ENCODE data around the gene ARID1B. TPM values are rescaled to one million over a fixed set of nuclear protein-coding genes. Genes with fewer than 3 reads are reported as not detected.

ARID1B gene
- polyA plus RNA-seq, 1 donor = 48.5 TPM

GRCh38 chr6:157213426-157213825, 436.2 kb downstream of the ARID1B start:
- Histone ChIP-seq H3K27me3 (ENCODE audit: control insufficient read depth, insufficient read depth, low read length) (no peaks in the 10 kb centered on the region), H3K4me1 (ENCODE audit: control insufficient read depth, insufficient read depth, low read length) (no peaks in the 10 kb centered on the region), H3K36me3 (ENCODE audit: control insufficient read depth, insufficient read depth, low read length) (peaks cover 3% of the 10 kb centered on the region), H3K27ac (ENCODE audit: low read length) (no peak overlapping the region), H3K9me3 (ENCODE audit: control insufficient read depth, low read depth, low read length) (no peaks in the 10 kb centered on the region), H3K4me3 (ENCODE audit: low read length) (no peak overlapping the region)
- no peak for DNase-seq
- no CpG with 5 or more reads among the region's 9 CpGs for WGBS (ENCODE audit: insufficient coverage, low lambda C conversion rate)

- Histone ChIP-seq H3K36me3 (ENCODE audit: control insufficient read depth, insufficient read depth, low read length) (peaks cover 3% of the 10 kb centered on the region), H3K4me1 (ENCODE audit: control insufficient read depth, insufficient read depth, low read length) (peaks cover under 1% of the 10 kb centered on the region), H3K27ac (ENCODE audit: low read length) (no peak overlapping the region), H3K4me3 (ENCODE audit: low read length) (no peak overlapping the region), H3K27me3 (ENCODE audit: control insufficient read depth, insufficient read depth, low read length) (no peaks in the 10 kb centered on the region), H3K9me3 (ENCODE audit: control insufficient read depth, low read depth, low read length) (no peaks in the 10 kb centered on the region)
- DNase-seq = no peak
- WGBS (ENCODE audit: insufficient coverage, low lambda C conversion rate) = no CpG with 5 or more reads among the region's 10 CpGs
These were observed 436.9 kb downstream of the ARID1B start for GRCh38 chr6:157213907-157214565.

GRCh38 chr6:157215717-157216116, 438.5 kb downstream of the ARID1B start:
- H3K9me3 ChIP-seq (ENCODE audit: control insufficient read depth, low read depth, low read length) = no peaks in the 10 kb centered on the region
- no peak for DNase-seq
- no CpG with 5 or more reads among the region's 2 CpGs for WGBS (ENCODE audit: insufficient coverage, low lambda C conversion rate)
- no peak overlapping the region for H3K4me3 ChIP-seq (ENCODE audit: low read length)
- no peak overlapping the region for H3K27ac ChIP-seq (ENCODE audit: low read length)
- H3K27me3 ChIP-seq (ENCODE audit: control insufficient read depth, insufficient read depth, low read length) = no peaks in the 10 kb centered on the region
- peaks cover 3% of the 10 kb centered on the region for H3K4me1 ChIP-seq (ENCODE audit: control insufficient read depth, insufficient read depth, low read length)
- no peaks in the 10 kb centered on the region for H3K36me3 ChIP-seq (ENCODE audit: control insufficient read depth, insufficient read depth, low read length)

GRCh38 chr6:157216570-157216969, 439.4 kb downstream of the ARID1B start:
- Histone ChIP-seq H3K4me1 (ENCODE audit: control insufficient read depth, insufficient read depth, low read length) (peaks cover 5% of the 10 kb centered on the region), H3K27ac (ENCODE audit: low read length) (no peak overlapping the region), H3K36me3 (ENCODE audit: control insufficient read depth, insufficient read depth, low read length) (no peaks in the 10 kb centered on the region), H3K4me3 (ENCODE audit: low read length) (no peak overlapping the region), H3K9me3 (ENCODE audit: control insufficient read depth, low read depth, low read length) (no peaks in the 10 kb centered on the region), H3K27me3 (ENCODE audit: control insufficient read depth, insufficient read depth, low read length) (no peaks in the 10 kb centered on the region)
- no peak for DNase-seq
- no CpG with 5 or more reads among the region's 5 CpGs for WGBS (ENCODE audit: insufficient coverage, low lambda C conversion rate)

GRCh38 chr6:157217198-157217893, 440.2 kb downstream of the ARID1B start:
- Histone ChIP-seq H3K36me3 (ENCODE audit: control insufficient read depth, insufficient read depth, low read length) (no peaks in the 10 kb centered on the region), H3K27ac (ENCODE audit: low read length) (no peak overlapping the region), H3K27me3 (ENCODE audit: control insufficient read depth, insufficient read depth, low read length) (no peaks in the 10 kb centered on the region), H3K4me1 (ENCODE audit: control insufficient read depth, insufficient read depth, low read length) (peaks cover 5% of the 10 kb centered on the region), H3K4me3 (ENCODE audit: low read length) (no peak overlapping the region), H3K9me3 (ENCODE audit: control insufficient read depth, low read depth, low read length) (no peaks in the 10 kb centered on the region)
- WGBS (ENCODE audit: insufficient coverage, low lambda C conversion rate) = no CpG with 5 or more reads among the region's 20 CpGs
- DNase-seq = no peak

GRCh38 chr6:157217894-157218370, 440.8 kb downstream of the ARID1B start:
- Histone ChIP-seq H3K4me3 (ENCODE audit: low read length) (no peak overlapping the region), H3K4me1 (ENCODE audit: control insufficient read depth, insufficient read depth, low read length) (peaks cover 5% of the 10 kb centered on the region), H3K27ac (ENCODE audit: low read length) (no peak overlapping the region), H3K36me3 (ENCODE audit: control insufficient read depth, insufficient read depth, low read length) (no peaks in the 10 kb centered on the region), H3K27me3 (ENCODE audit: control insufficient read depth, insufficient read depth, low read length) (no peaks in the 10 kb centered on the region), H3K9me3 (ENCODE audit: control insufficient read depth, low read depth, low read length) (no peaks in the 10 kb centered on the region)
- no peak for DNase-seq
- no CpG with 5 or more reads among the region's 13 CpGs for WGBS (ENCODE audit: insufficient coverage, low lambda C conversion rate)

GRCh38 chr6:157218371-157219198, 441.4 kb downstream of the ARID1B start:
- Histone ChIP-seq H3K27me3 (ENCODE audit: control insufficient read depth, insufficient read depth, low read length) (no peaks in the 10 kb centered on the region), H3K4me3 (ENCODE audit: low read length) (no peak overlapping the region), H3K36me3 (ENCODE audit: control insufficient read depth, insufficient read depth, low read length) (no peaks in the 10 kb centered on the region), H3K27ac (ENCODE audit: low read length) (no peak overlapping the region), H3K4me1 (ENCODE audit: control insufficient read depth, insufficient read depth, low read length) (peaks cover 5% of the 10 kb centered on the region), H3K9me3 (ENCODE audit: control insufficient read depth, low read depth, low read length) (no peaks in the 10 kb centered on the region)
- WGBS (ENCODE audit: insufficient coverage, low lambda C conversion rate) = no CpG with 5 or more reads among the region's 23 CpGs
- no peak for DNase-seq

GRCh38 chr6:157219201-157220200, 442.3 kb downstream of the ARID1B start:
- H3K27me3 ChIP-seq (ENCODE audit: control insufficient read depth, insufficient read depth, low read length) = no peaks in the 10 kb centered on the region
- H3K9me3 ChIP-seq (ENCODE audit: control insufficient read depth, low read depth, low read length) = peaks cover 6% of the 10 kb centered on the region
- H3K4me3 ChIP-seq (ENCODE audit: low read length) = no peak overlapping the region
- H3K36me3 ChIP-seq (ENCODE audit: control insufficient read depth, insufficient read depth, low read length) = no peaks in the 10 kb centered on the region
- H3K27ac ChIP-seq (ENCODE audit: low read length) = no peak overlapping the region
- peaks cover 5% of the 10 kb centered on the region for H3K4me1 ChIP-seq (ENCODE audit: control insufficient read depth, insufficient read depth, low read length)
- DNase-seq = no peak
- 100% methylated on average over 2 of the region's 18 CpGs for WGBS (ENCODE audit: insufficient coverage, low lambda C conversion rate)

- DNase-seq = no peak
- no peak overlapping the region for H3K27ac ChIP-seq (ENCODE audit: low read length)
- WGBS (ENCODE audit: insufficient coverage, low lambda C conversion rate) = 100% methylated on average over 1 of the region's 1 CpG
These were observed 443.3 kb downstream of the ARID1B start for GRCh38 chr6:157220485-157220884.

More at GRCh38 chr6:157220485-157220884, 443.3 kb downstream of the ARID1B start:
- no peaks in the 10 kb centered on the region for H3K36me3 ChIP-seq (ENCODE audit: control insufficient read depth, insufficient read depth, low read length)
- H3K4me3 ChIP-seq (ENCODE audit: low read length) = no peak overlapping the region
- H3K9me3 ChIP-seq (ENCODE audit: control insufficient read depth, low read depth, low read length) = peaks cover 9% of the 10 kb centered on the region
- peaks cover 5% of the 10 kb centered on the region for H3K4me1 ChIP-seq (ENCODE audit: control insufficient read depth, insufficient read depth, low read length)
- H3K27me3 ChIP-seq (ENCODE audit: control insufficient read depth, insufficient read depth, low read length) = no peaks in the 10 kb centered on the region
